Measurements from ENCODE around the gene PRKG1. TPM values are rescaled to one million over a fixed set of nuclear protein-coding genes. Genes with fewer than 3 reads are reported as not detected.

PRKG1 gene
- total RNA-seq, 4 donors from 2014 or later, result 1.2 to 6.5 (median 2.7) TPM

DNA sequence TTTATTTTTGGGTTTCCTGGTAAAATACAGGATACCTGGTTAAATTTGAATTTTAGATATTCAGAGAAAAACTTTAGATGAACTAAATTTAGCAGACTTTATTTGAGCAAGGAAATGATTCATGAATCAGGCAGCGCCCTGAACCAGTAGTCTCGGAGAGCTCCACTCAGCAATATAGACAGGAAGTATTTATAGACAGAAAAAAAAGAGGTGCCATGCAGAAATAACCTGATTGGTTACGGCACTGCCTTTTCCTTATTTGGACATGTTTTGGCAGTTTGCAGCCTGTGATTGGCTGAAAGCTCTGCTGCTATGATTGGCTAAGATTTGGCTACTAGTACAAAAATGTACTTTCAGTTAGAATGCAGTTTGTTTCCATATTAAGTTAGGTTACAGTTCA is 1041.5 kb downstream of the PRKG1 start:
- H3K4me3 ChIP-seq, result no peak overlapping the region
- no peak for TF ChIP-seq POLR2A (IDR thresholded peaks at IDR 0.05)
- TF ChIP-seq, protein P1, sequence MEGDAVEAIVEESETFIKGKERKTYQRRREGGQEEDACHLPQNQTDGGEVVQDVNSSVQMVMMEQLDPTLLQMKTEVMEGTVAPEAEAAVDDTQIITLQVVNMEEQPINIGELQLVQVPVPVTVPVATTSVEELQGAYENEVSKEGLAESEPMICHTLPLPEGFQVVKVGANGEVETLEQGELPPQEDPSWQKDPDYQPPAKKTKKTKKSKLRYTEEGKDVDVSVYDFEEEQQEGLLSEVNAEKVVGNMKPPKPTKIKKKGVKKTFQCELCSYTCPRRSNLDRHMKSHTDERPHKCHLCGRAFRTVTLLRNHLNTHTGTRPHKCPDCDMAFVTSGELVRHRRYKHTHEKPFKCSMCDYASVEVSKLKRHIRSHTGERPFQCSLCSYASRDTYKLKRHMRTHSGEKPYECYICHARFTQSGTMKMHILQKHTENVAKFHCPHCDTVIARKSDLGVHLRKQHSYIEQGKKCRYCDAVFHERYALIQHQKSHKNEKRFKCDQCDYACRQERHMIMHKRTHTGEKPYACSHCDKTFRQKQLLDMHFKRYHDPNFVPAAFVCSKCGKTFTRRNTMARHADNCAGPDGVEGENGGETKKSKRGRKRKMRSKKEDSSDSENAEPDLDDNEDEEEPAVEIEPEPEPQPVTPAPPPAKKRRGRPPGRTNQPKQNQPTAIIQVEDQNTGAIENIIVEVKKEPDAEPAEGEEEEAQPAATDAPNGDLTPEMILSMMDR (IDR thresholded peaks at IDR 0.05), result no peak
- no peak for TF ChIP-seq EP300 (IDR thresholded peaks at IDR 0.05)
- no peak for TF ChIP-seq POLR2AphosphoS5 (IDR thresholded peaks at IDR 0.05)
- no peak for DNase-seq (ENCODE audit: low spot score in 2 of 2)
- H3K9me3 ChIP-seq, result no peaks in the 10 kb centered on the region
- H3K27me3 ChIP-seq, result no peaks in the 10 kb centered on the region
- no peaks in the 10 kb centered on the region for H3K4me1 ChIP-seq
- no peaks in the 10 kb centered on the region for H3K36me3 ChIP-seq
- no peak overlapping the region for H3K27ac ChIP-seq
- WGBS, result 85% methylated on average over 3 of the region's 3 CpGs

DNA sequence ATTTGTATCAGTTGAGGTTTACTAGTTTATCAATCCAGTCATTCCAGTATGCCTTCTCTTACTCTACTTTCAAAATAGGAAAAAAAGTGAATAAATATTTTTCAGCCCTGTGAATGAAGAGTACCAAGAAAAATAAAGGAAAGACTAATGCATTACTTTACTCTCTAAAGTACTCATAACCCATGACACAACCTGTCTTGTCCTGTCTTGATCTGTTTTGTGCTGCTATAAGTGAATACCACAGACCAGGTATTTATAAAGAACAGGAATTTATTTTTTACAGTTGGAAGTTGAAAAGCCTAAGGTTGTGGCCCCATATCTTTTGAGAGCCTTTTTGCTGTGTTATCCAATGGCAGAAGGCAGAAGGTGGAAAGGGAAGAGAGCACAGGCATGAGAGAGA is 1045.2 kb downstream of the PRKG1 start:
- TF ChIP-seq POLR2A (IDR thresholded peaks at IDR 0.05) (no peak), POLR2AphosphoS5 (IDR thresholded peaks at IDR 0.05) (no peak), EP300 (IDR thresholded peaks at IDR 0.05) (no peak)
- TF ChIP-seq, protein P1 (IDR thresholded peaks at IDR 0.05), result no peak

DNA sequence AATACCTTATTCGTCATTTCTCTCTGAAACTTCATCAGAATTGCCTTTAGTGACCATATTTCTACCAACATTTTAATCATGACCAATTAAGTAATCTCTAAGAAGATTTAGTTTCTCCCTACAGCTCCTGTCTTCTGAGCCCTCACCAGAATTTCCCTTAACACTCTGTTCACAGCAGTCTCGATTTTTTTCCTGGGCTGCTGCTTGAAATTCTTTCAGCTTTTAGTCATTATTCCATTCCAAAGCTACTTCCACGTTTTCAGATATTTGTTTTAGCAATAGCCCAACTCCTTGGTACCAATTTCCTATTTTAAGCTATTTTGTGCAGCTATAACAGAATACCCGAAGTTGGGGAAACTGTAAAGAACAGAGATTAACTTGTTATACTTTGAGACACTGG is 1047.4 kb downstream of the PRKG1 start:
- H3K36me3 ChIP-seq, result no peaks in the 10 kb centered on the region
- no peak overlapping the region for H3K27ac ChIP-seq
- no peaks in the 10 kb centered on the region for H3K4me1 ChIP-seq
- no peak for DNase-seq (ENCODE audit: low spot score in 2 of 2)
- 57% methylated on average over 4 of the region's 4 CpGs for WGBS
- H3K27me3 ChIP-seq, result no peaks in the 10 kb centered on the region
- TF ChIP-seq POLR2AphosphoS5 (IDR thresholded peaks at IDR 0.05) (no peak), POLR2A (IDR thresholded peaks at IDR 0.05) (no peak), EP300 (IDR thresholded peaks at IDR 0.05) (no peak)
- TF ChIP-seq, protein P1 (IDR thresholded peaks at IDR 0.05), result no peak
- H3K4me3 ChIP-seq, result no peak overlapping the region
- H3K9me3 ChIP-seq, result no peaks in the 10 kb centered on the region

More for the DNA sequence above, 1045.2 kb downstream of the PRKG1 start:
- Histone ChIP-seq H3K4me1 (no peaks in the 10 kb centered on the region), H3K9me3 (no peaks in the 10 kb centered on the region), H3K27me3 (no peaks in the 10 kb centered on the region), H3K36me3 (no peaks in the 10 kb centered on the region), H3K4me3 (no peak overlapping the region), H3K27ac (no peak overlapping the region)
- DNase-seq (ENCODE audit: low spot score in 2 of 2), result no peak

DNA sequence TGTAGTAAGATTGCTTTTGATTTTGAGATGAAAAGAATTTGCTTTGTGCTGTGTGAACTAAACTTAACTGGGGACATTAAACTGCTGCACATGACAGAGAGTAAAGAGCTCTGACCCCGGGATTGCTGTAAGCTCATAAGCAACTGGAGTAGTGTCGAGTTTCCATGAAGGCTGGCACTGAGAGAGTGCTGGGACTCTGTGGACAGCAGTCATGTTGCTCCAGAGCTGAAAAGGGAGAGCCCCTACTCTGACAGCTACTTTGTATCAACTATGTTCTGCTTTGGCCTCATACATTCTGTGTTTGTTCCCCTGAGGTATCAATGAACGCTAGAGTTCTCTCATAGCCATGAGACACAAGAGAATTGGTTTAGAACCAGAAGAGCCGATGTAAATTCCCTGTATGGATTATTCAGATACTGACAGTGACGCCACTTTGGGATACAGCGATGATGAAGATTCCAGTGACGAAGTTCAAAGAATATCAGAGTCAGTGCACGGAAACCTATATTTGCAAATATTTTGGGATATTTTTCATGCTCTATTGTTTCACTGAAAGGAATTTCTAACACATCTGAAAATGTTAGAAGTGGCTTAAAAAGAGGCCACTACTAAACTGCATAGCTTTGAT is 1053.9 kb downstream of the PRKG1 start:
- Histone ChIP-seq H3K9me3 (no peaks in the 10 kb centered on the region), H3K4me3 (no peak overlapping the region), H3K36me3 (no peaks in the 10 kb centered on the region), H3K27me3 (no peaks in the 10 kb centered on the region), H3K4me1 (no peaks in the 10 kb centered on the region), H3K27ac (no peak overlapping the region)
- DNase-seq (ENCODE audit: low spot score in 2 of 2), result no peak
- 68% methylated on average over 8 of the region's 8 CpGs for WGBS
- TF ChIP-seq EP300 (IDR thresholded peaks at IDR 0.05) (no peak), POLR2A (IDR thresholded peaks at IDR 0.05) (no peak), POLR2AphosphoS5 (IDR thresholded peaks at IDR 0.05) (no peak)
- TF ChIP-seq, protein P1 (IDR thresholded peaks at IDR 0.05), result no peak

DNA sequence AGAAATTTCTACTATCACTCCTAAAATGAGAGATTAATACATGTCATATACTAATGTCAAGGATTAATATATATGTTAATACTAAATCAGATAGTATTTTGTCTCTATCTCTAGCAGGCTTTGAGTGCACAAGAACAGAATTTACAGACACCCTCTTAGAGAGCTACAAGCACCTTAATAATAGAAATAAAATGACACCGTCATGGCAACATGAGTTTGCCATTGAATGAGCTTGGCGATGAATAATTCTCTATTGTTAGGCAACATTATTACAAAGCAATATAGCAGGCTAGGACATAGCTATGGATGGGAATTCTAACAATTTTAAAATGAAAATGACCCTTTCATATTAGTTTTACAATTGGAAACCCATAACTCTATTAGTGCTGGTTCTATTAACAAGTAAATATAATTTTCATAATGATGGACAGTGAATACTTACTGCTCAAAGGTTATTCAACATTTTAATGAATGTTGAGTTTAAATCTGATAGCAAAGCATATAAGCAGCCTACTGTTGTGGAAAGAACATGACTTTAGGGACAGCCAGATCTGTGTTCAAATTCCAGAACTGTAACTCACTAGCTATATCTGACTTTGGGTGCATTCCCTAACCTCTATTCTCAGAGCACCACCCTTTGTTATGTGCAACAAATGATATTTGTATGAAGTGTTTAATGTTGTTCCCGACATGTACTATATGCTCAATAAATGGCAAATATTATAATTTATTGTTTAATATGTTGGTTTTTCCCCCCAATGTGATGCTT is 1055.3 kb downstream of the PRKG1 start:
- no peak overlapping the region for H3K27ac ChIP-seq
- DNase-seq (ENCODE audit: low spot score in 2 of 2), result no peak
- WGBS, result 93% methylated on average over 3 of the region's 3 CpGs
- no peak overlapping the region for H3K4me3 ChIP-seq
- H3K27me3 ChIP-seq, result no peaks in the 10 kb centered on the region
- TF ChIP-seq, protein P1 (IDR thresholded peaks at IDR 0.05), result no peak
- TF ChIP-seq EP300 (IDR thresholded peaks at IDR 0.05), result no peak
- no peaks in the 10 kb centered on the region for H3K9me3 ChIP-seq
- no peaks in the 10 kb centered on the region for H3K4me1 ChIP-seq
- no peaks in the 10 kb centered on the region for H3K36me3 ChIP-seq
